HEK293 (cell line): ENCODE data around the gene CMKLR1.

Experiments used
- CTCF ChIA-PET: fragments of 350-600 bp; formaldehyde crosslinking; extraction: SDS; loops from one replicate; lab custom pipeline; 2021; ENCODE audit warnings: antibody characterized with exemption; lab: Yijun Ruan, JAX
- POLR2A ChIA-PET: fragments of 300-600 bp; formaldehyde crosslinking; extraction: SDS; loops from one replicate; lab custom pipeline; 2020; ENCODE audit warnings: antibody characterized with exemption, inconsistent platforms; lab: Yijun Ruan, JAX
- H3K27ac ChIP-seq: fragments of 200-500 bp; sonication (Bioruptor generic); 2 replicates; pipeline ENCODE4 v1.5.1; 2014; ENCODE audit warnings: low read depth, low read length, control low read depth, inconsistent platforms; ENCODE audit errors: extremely low read depth
- H3K36me3 ChIP-seq, 2 experiments: fragments of 200-500 bp in 1 of 2; sonication (Bioruptor generic) in 1 of 2; 1 replicate in 1 of 2; 2 replicates in 1 of 2; pipeline ENCODE4 v1.5.1; 2014 to 2017; ENCODE audit warnings: inconsistent platforms in 2 of 2, low read length in 2 of 2; ENCODE audit not compliant: control insufficient read depth in 2 of 2, insufficient read depth in 1 of 2
- H3K4me1 ChIP-seq: fragments of 200-500 bp; sonication (Bioruptor generic); 2 replicates; pipeline ENCODE4 v1.5.1; 2014; ENCODE audit warnings: mild to moderate bottlenecking, low read length, inconsistent platforms; ENCODE audit not compliant: control insufficient read depth, insufficient read depth
- H3K4me3 ChIP-seq: 2 replicates; pipeline ENCODE4 v1.5.1; 2011; ENCODE audit warnings: low read depth, mild to moderate bottlenecking, control low read depth, low read length, moderate library complexity
- H3K9me3 ChIP-seq: fragments of 200-500 bp; sonication (Bioruptor generic); 2 replicates; pipeline ENCODE4 v1.5.1; 2014; ENCODE audit warnings: low read depth, low read length, inconsistent platforms; ENCODE audit not compliant: control insufficient read depth, insufficient read depth
- CTCF ChIP-seq: fragments of 450-650 bp; formaldehyde crosslinking; IDR thresholded peaks from 2 replicates; pipeline ENCODE4 v1.5.1; 2016; ENCODE audit warnings: missing biosample characterization, missing genetic modification characterization
- EGR2 ChIP-seq: fragments of 450-650 bp; formaldehyde crosslinking; IDR thresholded peaks from 2 replicates; pipeline ENCODE4 v1.5.1; 2016; ENCODE audit warnings: low read depth, missing biosample characterization, missing genetic modification characterization
- HOXA7 ChIP-seq: sonication (generic); formaldehyde crosslinking; IDR thresholded peaks from 2 replicates; pipeline ENCODE4 v1.8.1; 2022; ENCODE audit warnings: missing genetic modification reagents, borderline replicate concordance
- INSM2 ChIP-seq: fragments of 450-650 bp; formaldehyde crosslinking; IDR thresholded peaks from 2 replicates; pipeline ENCODE4 v1.5.1; 2016; ENCODE audit warnings: missing biosample characterization, missing genetic modification characterization
- MEIS1 ChIP-seq: sonication (generic); formaldehyde crosslinking; IDR thresholded peaks from 2 replicates; pipeline ENCODE4 v1.8.1; 2022; ENCODE audit warnings: missing genetic modification reagents, mild to moderate bottlenecking, borderline replicate concordance
- MZF1 ChIP-seq: fragments of 450-650 bp; formaldehyde crosslinking; IDR thresholded peaks from 2 replicates; pipeline ENCODE4 v1.5.1; 2017; ENCODE audit warnings: missing biosample characterization, missing genetic modification characterization, borderline replicate concordance
- PBX3 ChIP-seq: sonication (generic); formaldehyde crosslinking; IDR thresholded peaks from 2 replicates; pipeline ENCODE4 v1.8.1; 2022; ENCODE audit warnings: mild to moderate bottlenecking, moderate library complexity, missing genetic modification reagents
- SETDB1 ChIP-seq: IDR thresholded peaks from one replicate; pipeline ENCODE4 v1.6.1; 2017; ENCODE audit warnings: mild to moderate bottlenecking, low read length, moderate library complexity, mixed read lengths; ENCODE audit not compliant: insufficient read length
- YY2 ChIP-seq: fragments of 450-650 bp; formaldehyde crosslinking; IDR thresholded peaks from 2 replicates; pipeline ENCODE4 v1.5.1; 2016; ENCODE audit warnings: missing biosample characterization, missing genetic modification characterization
- ZNF114 ChIP-seq: fragments of 450-650 bp; formaldehyde crosslinking; IDR thresholded peaks from 2 replicates; pipeline ENCODE4 v1.5.0; 2017; ENCODE audit warnings: missing biosample characterization, missing genetic modification characterization
- ZNF140 ChIP-seq: fragments of 450-650 bp; formaldehyde crosslinking; IDR thresholded peaks from 2 replicates; pipeline ENCODE4 v1.5.1; 2016; ENCODE audit warnings: missing biosample characterization, missing genetic modification characterization
- ZNF221 ChIP-seq: fragments of 450-650 bp; formaldehyde crosslinking; IDR thresholded peaks from 2 replicates; pipeline ENCODE4 v1.5.1; 2017; ENCODE audit warnings: missing biosample characterization, missing genetic modification characterization, borderline replicate concordance
- ZNF26 ChIP-seq: fragments of 450-650 bp; formaldehyde crosslinking; IDR thresholded peaks from 2 replicates; pipeline ENCODE4 v1.5.1; 2016; ENCODE audit warnings: missing biosample characterization, missing genetic modification characterization
- ZNF394 ChIP-seq: fragments of 450-650 bp; formaldehyde crosslinking; IDR thresholded peaks from 2 replicates; pipeline ENCODE4 v1.5.1; 2016; ENCODE audit warnings: missing biosample characterization, missing genetic modification characterization, mild to moderate bottlenecking, moderate library complexity, borderline replicate concordance
- ZNF404 ChIP-seq: fragments of 450-650 bp; formaldehyde crosslinking; IDR thresholded peaks from 2 replicates; pipeline ENCODE4 v1.5.1; 2017; ENCODE audit warnings: missing biosample characterization, missing genetic modification characterization
- ZNF48 ChIP-seq: fragments of 450-650 bp; formaldehyde crosslinking; IDR thresholded peaks from 2 replicates; pipeline ENCODE4 v1.5.1; 2016; ENCODE audit warnings: missing biosample characterization, missing genetic modification characterization
- ZNF530 ChIP-seq: fragments of 450-650 bp; formaldehyde crosslinking; IDR thresholded peaks from 2 replicates; pipeline ENCODE4 v1.5.1; 2016; ENCODE audit warnings: low read depth, missing biosample characterization, missing genetic modification characterization
- ZNF549 ChIP-seq: fragments of 450-650 bp; IDR thresholded peaks from 2 replicates; pipeline ENCODE4 v1.5.1; 2018; ENCODE audit warnings: missing biosample characterization, missing genetic modification characterization, mild to moderate bottlenecking, inconsistent platforms, moderate library complexity
- ZNF623 ChIP-seq: fragments of 450-650 bp; formaldehyde crosslinking; IDR thresholded peaks from 2 replicates; pipeline ENCODE4 v1.5.1; 2016; ENCODE audit warnings: missing biosample characterization, missing genetic modification characterization
- ZNF747 ChIP-seq: fragments of 450-650 bp; formaldehyde crosslinking; IDR thresholded peaks from 2 replicates; pipeline ENCODE4 v1.5.1; 2016; ENCODE audit warnings: missing biosample characterization, missing genetic modification characterization
- ZNF785 ChIP-seq: fragments of 450-650 bp; formaldehyde crosslinking; IDR thresholded peaks from 2 replicates; pipeline ENCODE4 v1.5.1; 2016; ENCODE audit warnings: missing biosample characterization, missing genetic modification characterization
- ZSCAN16 ChIP-seq: fragments of 450-650 bp; formaldehyde crosslinking; IDR thresholded peaks from 2 replicates; pipeline ENCODE4 v1.5.1; 2016; ENCODE audit warnings: missing biosample characterization, missing genetic modification characterization
- ZSCAN23 ChIP-seq: fragments of 450-650 bp; formaldehyde crosslinking; IDR thresholded peaks from 2 replicates; pipeline ENCODE4 v1.5.1; 2016; ENCODE audit warnings: missing biosample characterization, missing genetic modification characterization

Gene CMKLR1

GRCh38 chr12:108335349-108336119, 3.6 kb downstream of the CMKLR1 start:
- H3K4me1 ChIP-seq: no peaks in the 10 kb centered on the region
- no peak for TF ChIP-seq ZSCAN23 (tag by site-specific recombination)
- no peak for TF ChIP-seq HOXA7 (CRISPR knock-in tag)
- no peak for TF ChIP-seq ZNF26 (tag by site-specific recombination)
- no peak for TF ChIP-seq MZF1
- TF ChIP-seq ZNF623 (tag by site-specific recombination): no peak
- TF ChIP-seq ZNF140 (tag by site-specific recombination): no peak
- TF ChIP-seq CTCF (tag by site-specific recombination): no peak

GRCh38 chr12:108333898-108334699, 5.0 kb downstream of the CMKLR1 start:
- no peaks in the 10 kb centered on the region for H3K36me3 ChIP-seq
- no peaks in the 10 kb centered on the region for H3K9me3 ChIP-seq
- H3K27ac ChIP-seq: no peak overlapping the region
- ChIA-PET CTCF (no interaction called here), POLR2A (no interaction called here)
- H3K4me3 ChIP-seq: no peak overlapping the region
- H3K4me1 ChIP-seq: no peaks in the 10 kb centered on the region
- no peak for TF ChIP-seq MEIS1
- no peak for TF ChIP-seq ZNF747 (tag by site-specific recombination)
- no peak for TF ChIP-seq ZNF394
- TF ChIP-seq ZNF549 (tag by site-specific recombination): no peak
- no peak for TF ChIP-seq ZNF48 (tag by site-specific recombination)
- no peak for TF ChIP-seq ZSCAN16
- no peak for TF ChIP-seq ZNF114 (tag by site-specific recombination)
- TF ChIP-seq ZNF221: no peak
- no peak for TF ChIP-seq EGR2 (tag by site-specific recombination)
- TF ChIP-seq ZNF530 (tag by site-specific recombination): no peak
- TF ChIP-seq YY2 (tag by site-specific recombination): no peak
- no peak for TF ChIP-seq SETDB1
- no peak for TF ChIP-seq ZNF785 (tag by site-specific recombination)
- TF ChIP-seq INSM2 (tag by site-specific recombination): no peak
- TF ChIP-seq PBX3 (CRISPR knock-in tag): no peak
- no peak for TF ChIP-seq ZNF404

More at GRCh38 chr12:108335349-108336119, 3.6 kb downstream of the CMKLR1 start:
- Histone ChIP-seq H3K36me3 (no peaks in the 10 kb centered on the region), H3K4me3 (no peak overlapping the region), H3K27ac (no peak overlapping the region), H3K9me3 (no peaks in the 10 kb centered on the region)
- POLR2A ChIA-PET: no interaction called here
- CTCF ChIA-PET: interaction anchor here (1.4 kb wide), 1 partner anchor 44 kb away, joined by 4 read pairs; no protein-coding TSS in a partner anchor
